ENCODE results near the gene DHX58.

The DHX58 gene

DNA sequence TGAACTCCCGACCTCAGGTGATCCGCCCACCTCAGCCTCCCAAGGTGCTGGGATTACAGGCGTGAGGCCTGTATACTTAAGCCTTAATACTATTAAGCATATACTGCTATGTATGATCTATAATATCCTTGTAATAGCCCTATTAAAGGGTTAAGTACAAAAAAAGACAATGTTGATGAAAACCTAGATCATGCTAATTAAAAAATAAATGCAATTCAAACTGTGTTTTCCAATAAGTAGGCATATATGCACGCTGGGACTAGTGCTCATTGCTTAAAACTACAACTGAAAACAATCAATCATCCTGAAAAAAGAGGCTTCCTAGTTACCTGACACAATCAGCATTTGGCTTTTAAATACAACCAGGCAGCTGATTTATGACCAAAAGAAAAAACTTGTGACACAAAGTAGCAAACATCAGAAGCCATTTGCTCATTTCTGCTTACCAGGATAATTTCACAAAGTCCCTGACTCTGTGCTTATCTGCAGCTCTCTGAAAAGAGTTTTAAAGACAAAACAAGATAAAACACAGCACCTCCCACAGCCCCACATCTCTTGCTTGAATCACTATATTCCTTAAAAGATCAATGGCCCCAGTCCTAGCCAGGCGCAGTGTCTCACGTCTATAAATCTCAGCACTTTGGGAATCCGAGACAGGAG lies 25.3 kb downstream of the DHX58 start:
- no peak for DNase-seq (ENCODE audit: low read depth)

DNA sequence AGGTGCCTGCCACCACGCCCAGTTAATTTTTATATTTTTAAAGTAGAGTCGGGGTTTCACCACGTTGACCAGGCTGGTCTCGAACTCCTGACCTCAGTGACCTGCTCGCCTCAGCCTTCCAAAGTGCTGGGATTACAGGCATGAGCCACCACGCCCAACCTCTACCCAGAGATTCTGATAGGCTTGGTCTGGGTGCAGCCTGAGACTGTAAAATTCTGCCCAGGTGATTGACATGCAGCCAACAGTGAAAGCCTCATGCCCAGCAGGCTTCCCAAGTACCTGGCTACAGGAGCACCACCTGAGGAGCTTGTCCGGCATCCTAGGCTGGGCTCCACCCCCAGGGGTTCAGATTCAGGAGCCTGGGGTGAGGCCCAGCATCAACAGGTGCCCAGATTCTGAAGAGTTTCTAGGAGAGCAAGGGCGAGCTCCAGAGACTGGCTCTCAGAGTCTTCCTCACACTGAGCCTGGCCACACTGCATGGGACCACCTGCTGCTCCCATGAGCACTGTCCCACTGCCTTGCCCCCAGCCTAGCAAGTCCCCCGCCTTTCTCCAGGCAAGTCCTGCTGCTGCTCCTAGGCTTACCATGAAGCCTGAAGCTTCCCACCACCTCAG lies 30.9 kb downstream of the DHX58 start:
- no peak for DNase-seq (ENCODE audit: low read depth)

DNA sequence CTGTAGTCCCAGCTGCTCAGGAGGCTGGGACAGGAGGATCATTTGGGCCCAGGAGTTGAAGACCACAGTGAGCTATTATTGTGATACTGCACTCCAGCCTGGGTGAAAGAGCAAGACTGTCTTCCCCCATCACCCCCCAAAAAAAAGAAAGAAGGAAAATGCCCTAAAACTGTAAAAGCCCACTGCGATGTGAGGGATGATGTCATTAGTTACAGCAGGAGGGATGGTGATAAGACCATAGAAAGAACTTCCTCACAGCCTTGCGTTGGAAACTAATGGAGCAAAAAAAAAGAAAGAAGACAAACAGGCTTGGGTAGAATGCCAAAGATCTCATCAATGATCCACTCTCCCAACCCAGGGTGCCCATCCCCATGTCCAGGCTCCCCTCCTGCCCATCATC lies 33.0 kb downstream of the DHX58 start:
- no peak for DNase-seq (ENCODE audit: low read depth)

DNA sequence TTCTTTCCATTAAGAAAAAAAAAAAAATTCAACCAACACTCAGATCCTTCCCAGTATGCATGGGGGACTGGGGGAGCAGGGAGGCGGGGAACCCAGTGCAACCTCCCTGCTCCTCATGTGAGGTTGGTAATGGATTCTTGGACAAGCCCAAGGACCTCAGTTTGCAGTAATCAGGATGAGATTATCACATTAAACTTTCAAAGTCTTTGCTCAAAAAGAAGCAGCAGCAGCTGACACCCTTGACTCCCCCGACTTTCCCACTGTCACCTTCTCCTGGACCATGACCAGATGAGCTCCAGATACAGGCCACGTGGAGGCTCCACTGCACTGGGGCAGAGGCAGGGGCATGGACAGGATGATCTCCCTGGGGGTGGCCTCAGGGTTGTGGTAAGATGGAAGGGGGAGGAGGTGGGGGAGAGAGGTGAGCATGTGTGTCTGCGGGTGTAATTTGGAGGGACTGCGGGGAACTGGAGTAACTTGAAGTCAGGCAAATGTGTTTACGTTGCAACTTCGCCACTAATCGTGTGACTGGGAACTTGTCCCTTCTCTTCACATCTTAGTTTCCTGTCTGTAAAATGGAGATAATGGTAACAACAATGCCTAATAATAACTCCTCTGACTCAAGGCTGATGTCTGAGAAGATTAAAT lies 34.0 kb downstream of the DHX58 start:
- no peak for DNase-seq (ENCODE audit: low read depth)

DNA sequence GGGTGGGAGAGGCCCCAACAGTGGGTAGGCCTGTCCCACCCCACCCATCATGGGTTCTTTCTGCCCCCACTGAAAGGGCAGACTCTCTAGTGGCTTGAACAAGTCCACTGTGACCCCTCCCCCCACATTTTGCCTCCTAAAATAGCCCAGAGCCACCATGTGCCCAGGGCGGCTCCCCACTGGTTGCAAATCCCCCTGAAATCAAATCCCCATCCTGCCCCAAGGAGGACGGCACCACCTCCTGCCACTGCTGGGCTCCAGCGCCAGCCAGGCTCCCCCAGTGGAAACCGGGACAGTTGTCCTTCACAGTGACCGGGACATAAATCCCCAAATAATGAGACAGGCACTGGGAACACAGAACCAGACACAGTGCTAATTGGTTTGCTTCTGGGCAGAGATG lies 34.8 kb downstream of the DHX58 start:
- no peak for DNase-seq (ENCODE audit: low read depth)

DNA sequence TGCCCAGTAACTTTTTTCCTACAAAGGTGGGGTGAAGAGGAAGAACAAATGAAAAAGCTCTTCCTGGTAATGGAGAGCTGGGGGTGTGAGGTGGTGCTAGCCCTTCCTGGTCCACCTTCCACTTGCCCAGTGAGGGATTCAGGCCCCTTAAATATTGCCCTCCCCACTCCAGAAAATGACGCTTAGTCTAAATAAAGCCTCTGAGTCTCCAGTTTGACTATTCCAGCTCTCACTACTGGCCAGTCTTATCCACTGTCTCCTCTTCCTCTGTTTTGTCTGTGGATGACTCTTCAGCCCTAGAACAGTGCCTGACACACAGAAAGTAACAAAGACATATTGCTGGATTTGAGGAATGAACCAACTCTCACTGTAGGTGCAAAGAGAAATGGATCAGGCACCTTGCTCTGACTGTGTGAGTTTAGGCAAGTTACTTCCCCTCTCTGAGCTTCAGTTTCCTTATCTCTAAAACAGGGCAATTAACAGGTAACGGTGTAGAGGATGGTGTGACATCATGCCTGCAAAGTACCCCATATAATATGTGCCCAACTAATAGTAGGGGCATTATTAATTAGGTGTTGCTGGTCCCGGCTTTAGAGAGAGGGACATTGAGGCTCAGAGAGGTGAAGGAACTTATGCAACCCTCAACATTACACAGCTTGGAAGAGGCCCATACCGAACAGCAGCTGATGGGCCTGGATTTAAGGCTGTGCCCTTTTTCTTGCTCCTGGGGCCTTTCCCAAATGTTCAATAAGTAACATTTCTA lies 35.5 kb downstream of the DHX58 start:
- no peak for DNase-seq (ENCODE audit: low read depth)

DNA sequence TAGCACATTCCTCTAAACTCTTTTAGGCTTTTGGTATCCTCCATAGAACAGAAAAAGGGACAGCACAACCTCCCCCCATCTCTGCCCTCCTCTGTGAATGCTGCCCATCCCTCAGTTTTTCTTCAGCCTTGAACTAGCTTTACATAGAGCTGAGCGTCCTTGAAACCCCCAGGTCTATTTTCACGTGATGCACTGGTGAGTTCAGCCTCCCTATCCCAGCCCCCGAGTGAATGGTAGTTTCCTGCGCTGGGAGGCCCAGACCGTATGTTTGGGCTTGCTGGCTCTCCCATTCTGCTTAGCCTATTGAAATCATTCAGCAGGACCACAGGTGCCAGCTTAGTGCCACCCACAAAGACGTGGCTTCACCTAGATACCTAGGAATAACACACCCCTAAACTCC lies 36.7 kb downstream of the DHX58 start:
- DNase-seq (ENCODE audit: low read depth) = no peak

DNA sequence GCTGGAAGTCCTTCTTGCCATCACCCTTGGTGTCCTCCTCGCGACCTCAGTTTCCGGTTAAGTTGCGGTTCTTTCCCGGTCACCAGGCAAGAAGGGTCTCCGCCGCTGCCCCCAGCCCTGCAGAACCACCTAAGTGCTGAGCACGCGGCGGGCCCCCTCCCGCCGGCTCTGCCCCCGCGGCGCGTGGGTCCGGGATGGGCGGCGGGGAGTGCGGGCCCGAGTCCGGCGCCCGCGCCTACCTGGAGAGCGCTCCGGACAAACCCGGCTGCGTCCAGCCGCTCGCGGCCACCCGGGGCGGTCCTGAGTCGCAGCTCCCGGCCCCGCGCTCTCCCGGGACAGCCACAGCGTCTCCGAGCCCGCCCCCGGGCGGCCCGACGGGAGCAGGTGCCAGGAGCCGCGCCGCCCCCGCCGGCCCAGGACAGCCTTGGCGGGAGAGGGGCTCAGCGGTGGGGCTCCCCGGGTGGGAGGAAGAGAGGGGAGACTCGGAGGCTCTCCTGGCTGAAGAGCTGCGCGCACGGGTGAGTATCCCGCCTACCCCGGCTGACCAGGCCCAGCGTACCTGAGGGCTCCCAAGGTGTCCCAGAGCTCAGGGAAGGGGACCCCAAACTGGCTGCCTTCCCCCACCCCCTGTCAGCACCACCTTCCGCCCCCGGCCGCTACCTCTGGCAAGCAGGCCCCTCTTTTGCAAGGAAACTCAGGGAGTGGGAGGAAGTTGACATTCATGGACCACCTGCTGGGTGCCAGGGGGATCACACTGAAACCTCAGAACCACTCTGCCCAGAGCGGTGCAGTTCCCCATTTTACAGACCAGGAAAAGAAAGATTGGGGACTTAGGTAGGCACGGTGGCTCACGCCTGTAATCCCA lies 40.0 kb downstream of the DHX58 start:
- no peak for DNase-seq (ENCODE audit: low read depth)

DNA sequence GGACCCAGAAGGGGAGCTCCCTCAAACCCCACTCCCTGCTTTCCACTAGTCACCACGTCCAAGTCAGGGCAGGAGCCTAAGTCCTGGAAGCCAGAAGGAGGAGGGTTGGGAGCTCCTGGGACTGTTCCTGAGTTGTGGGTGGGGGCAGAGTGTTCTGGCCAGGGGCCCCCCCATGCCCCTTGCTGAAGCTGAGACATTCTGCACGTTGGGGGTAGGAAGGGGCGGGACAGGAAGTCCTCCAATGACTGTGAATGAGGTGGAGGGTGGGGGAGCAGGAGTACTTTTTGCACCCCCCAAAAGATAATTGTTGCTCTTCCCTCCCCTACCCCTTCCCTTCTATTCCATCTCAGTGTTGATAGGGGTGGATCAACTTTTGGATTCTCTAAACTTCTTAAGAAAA lies 40.7 kb downstream of the DHX58 start:
- DNase-seq (ENCODE audit: low read depth) = no peak

DNA sequence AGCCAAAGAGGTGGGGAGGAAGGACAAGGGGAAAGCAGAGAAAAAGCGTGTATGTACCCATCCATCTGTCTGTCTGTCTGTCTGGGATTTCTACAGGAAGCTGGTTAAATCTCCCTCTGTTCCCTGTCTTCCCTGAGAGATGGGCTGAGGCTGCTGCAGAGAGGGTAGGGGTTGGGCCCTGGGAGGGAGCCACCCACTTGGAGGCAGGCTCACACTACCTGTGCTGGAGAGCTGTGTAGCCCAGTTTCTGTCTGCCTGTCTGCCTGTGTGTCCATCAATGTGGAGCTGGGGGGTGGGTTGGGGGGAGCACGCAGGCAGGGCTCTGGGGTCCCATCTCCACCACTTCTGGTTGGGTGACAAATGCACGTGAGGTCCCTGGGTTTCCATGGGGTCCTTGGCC lies 43.5 kb downstream of the DHX58 start:
- no peak for DNase-seq (ENCODE audit: low read depth)

DNA sequence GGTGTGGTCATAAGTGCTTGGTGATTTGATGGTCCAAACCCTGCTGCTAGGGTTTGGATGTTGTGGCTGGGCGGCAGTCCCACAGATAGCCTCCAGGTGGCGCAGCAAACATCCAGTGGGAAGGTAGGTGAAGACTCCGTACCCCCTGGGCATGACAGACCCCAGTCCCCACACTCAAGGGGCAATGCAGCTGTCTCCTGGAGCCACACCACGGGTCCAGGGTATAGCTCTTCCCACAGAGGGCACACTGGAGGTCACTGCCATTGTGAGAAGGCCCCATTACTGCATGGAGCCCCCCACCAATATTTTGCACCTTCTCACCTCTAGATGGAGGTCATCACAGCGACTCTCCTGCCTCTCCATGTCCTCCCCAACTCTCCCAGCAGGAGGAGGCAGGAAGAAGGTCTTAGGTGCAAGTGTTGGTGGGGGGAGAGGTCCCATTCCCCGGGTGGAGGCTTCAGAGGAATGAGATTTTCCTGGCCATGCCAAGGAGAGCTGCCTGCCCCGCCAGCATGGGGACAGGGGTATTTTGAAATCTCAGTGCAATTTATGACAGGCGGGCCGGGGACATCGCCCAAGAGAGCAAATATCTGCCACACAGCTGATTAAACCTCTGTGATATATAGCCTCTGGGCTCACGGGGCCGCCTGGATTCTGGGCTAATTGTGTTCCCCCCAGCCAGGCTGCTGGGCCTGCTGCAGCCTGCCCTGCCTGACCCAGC lies 45.0 kb downstream of the DHX58 start:
- DNase-seq (ENCODE audit: low read depth) = peak; percentile 59

DNA sequence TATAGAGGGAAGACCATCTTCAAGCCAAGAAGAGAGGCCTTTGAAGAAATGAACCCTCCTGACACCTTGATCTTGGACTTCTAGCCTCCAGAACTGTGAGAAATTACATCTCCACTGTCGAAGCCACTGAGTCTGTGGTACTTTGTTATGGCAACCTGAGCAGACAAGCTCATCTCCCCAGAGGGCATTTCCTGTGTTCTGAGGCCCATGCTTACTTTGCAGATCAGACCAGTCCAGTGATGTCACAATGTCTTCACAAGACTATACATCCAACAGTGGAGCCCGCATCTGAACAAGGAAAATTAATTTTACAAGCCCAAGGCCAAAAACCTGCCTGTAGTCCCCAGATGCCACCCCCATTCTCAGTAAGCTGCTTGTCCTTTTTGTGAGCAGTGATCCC lies 47.3 kb downstream of the DHX58 start:
- DNase-seq (ENCODE audit: low read depth) = no peak

DNA sequence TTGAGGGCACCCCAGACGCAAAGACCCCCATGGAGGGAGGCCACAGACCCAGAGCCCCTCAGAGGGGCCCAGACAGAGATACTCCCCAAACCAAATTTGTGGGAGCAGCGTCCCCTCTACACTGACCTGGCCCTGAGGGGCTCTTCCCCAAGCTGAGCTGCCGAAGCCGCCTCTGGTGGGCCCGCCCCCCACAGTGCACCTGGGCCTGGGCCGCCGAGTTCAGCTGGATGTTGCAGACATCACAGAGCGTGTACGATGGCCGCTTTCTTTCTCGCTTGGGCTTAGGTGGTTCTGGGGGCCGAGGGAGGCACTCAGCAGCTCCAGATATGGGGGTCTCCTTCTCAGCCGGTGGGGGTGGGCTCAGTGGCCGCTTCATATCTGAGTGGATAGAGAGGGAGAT lies 49.8 kb downstream of the DHX58 start:
- DNase-seq (ENCODE audit: low read depth) = no peak

DNA sequence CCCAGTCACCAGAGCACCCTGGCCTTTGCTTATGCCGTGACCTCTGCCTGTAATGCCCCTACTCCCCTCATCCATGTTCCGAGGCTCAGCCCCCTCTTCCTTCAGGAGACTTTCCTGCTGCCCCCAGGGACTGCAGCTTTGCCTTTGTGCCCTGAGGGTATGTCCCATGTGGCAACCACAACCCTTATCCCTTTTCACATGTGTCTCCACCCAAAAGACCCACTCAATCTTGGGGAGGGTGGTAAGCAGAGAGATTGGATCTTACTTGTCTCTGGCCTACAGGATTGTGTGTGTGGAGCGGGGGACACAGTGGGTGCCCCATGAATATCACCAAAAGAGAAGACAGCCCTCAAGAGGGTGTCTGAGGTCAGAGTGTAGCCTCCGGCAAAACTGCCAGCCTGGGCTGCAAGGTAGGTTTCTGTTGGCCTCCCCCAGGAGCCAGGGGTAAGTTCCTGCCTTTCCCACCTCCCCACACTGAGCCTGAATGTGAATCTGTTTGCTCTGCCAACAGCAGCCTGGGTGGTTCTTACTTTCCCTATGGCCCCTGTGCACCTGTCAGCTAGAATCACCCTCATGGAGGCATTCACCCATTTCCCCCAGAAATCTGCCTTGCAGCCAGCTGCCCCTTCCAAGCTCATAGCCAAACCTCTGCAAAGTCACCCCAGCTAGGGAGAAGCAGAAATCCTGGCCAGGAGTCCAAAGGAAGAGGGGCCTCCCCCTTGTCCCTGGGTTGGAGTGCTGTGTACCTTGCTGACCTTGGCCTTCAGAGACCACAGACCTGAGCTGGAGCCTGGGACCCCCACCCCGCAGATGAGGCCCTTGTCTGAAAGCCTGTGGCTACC lies 50.6 kb downstream of the DHX58 start:
- no peak for DNase-seq (ENCODE audit: low read depth)

DNA sequence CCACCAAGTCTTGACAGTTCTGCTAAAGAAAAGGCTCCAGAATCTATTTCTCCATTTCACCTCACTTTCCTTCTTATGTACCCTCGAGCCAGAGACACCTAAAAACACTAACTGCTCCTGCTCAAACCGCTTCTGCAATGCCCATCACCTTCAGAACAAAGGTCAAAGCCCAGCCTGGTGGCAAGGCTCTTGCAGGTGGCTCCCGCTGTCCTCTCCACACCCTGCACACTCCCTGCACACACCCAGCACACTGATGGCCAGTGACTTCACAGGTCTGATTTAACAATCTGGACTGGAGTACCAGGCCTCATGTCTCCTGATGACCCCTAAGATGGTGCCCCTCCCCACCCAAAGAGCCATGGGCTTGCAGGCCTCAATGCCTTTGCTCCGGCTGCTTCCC lies 52.3 kb downstream of the DHX58 start:
- no peak for DNase-seq (ENCODE audit: low read depth)

DNA sequence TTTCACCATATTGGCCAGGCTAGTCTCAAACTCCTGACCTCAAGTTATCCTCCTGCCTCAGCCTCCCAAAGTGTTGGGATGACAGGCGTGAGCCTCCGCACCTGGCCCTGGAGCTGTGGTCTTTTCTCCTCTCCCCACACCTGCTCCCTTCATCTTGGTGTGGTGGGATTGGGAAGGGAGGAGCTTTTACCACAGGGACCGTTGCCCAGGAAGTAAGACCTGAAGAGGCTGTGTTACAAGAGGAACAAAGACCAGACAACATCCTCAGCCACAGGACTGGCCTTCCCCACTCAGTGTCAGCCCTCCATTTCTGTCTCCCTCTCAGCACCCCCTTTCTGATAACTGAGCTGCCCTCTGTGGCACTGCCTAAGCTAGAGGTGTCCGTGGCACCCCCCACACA lies 52.7 kb downstream of the DHX58 start:
- DNase-seq (ENCODE audit: low read depth) = no peak

DNA sequence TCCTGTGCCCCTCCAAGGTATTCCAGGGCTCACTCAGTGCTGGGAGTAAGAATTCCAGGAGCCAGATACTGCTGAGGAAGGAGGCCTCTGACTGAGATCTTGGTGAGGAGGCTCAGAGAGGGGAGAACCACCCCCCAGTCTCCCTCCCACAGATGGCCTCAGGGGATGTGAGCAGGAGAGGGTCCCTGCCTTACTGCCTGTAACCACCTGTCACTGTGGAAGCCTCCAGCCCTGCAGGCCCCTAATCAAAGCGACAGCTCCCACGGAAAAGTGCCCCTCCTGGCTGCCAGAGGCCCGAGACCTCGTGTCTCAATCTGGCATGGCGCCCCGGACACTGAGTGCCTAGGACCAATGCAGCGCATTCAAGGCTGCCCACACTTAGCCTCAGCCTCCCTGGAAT lies 54.5 kb downstream of the DHX58 start:
- DNase-seq (ENCODE audit: low read depth) = no peak

DNA sequence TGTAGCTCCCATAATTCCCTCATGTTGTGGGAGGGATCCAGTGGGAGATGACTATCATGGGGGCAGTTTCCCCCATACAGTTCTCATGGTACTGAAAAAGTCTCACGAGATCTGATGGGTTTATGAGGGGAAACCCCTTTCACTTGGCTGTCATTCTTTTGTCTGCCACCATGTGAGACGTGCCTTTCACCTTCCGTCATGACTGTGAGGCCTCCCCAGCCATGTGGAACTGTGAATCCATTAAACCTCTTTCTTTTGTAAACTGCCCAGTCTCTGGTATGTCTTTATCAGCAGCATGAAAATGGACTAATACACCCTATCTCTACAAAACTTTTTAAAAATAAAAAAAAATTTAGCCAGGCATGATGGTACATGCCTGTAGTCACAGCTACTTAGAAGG lies 55.9 kb downstream of the DHX58 start:
- DNase-seq (ENCODE audit: low read depth) = no peak

DNA sequence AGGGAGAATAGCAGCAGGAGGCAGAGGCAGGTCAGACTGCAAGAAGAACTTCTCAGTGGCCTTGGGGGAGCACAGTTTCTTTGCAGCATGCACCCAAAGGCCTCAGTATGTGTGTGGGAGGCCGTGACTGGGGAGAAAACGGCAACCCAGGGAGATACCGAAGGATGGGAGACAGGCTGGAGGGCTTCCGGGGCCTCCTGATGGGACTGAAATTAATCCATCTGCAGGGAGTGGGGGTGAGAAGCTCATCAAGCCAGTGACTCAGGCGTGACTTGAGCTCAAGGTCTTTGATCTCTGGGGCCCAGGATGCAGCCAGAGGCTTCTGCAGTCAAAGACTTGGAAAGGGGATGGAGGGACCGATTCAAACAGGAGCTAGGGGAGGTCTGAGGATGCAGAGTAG lies 57.0 kb downstream of the DHX58 start:
- no peak for DNase-seq (ENCODE audit: low read depth)

DNA sequence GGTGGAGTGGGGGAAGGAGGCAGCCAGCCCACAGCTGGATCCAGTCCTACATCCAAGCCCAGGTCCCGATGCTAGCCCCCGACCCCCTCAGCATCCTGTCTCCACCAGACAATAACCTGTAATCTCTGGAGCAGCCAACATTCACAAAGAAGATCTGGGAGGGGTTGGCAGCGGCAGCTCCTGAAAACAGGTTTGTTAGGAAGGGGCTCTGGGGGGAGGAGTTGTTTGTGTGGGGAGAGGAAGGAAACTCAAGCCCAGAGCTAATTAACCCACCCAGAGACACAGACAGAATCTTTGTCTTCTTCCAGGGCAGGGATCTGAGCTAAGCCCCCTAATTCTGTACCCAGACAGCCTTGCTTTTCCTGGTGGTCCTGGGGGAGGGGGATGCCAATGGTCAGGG lies 57.5 kb downstream of the DHX58 start:
- no peak for DNase-seq (ENCODE audit: low read depth)
